OCI-LY3 (cell line): Measurements from ENCODE around the gene BEAN1.

ENCODE experiments used
- CTCF ChIP-seq: fragments of 200-600, 300-600 bp; sonication (generic); IDR thresholded peaks from 2 replicates; pipeline ENCODE4 v1.5.1; 2014; ENCODE audit warnings: antibody characterized with exemption, low read length, low read depth
- EZH2phosphoT487 ChIP-seq: fragments of 200-600 bp; shearing (Covaris generic); IDR thresholded peaks from 2 replicates; pipeline ENCODE4 v1.6.1; 2018; ENCODE audit warnings: antibody characterized with exemption, mixed run types, low read depth

- TF ChIP-seq EZH2phosphoT487 (no peak), CTCF (no peak)
These were observed 24.4 kb upstream of the BEAN1 start for GRCh38 chr16:66402591-66403230.
